Breast epithelium (tissue), 4 donors: ENCODE results near the gene SPP2. TPM values are rescaled to one million over a fixed set of nuclear protein-coding genes. Genes with fewer than 3 reads are reported as not detected.

Experiments
- DNase-seq, 2 donors: peaks; one replicate each; pipeline ENCODE4 v3.0.0-alpha.2; 2019; ENCODE audit warnings: low spot score in 2 of 2
- H3K27ac ChIP-seq, 2 donors: fragments of 200-600 bp; sonication (generic) in 1 of 2; one replicate each; pipeline ENCODE4 v1.5.1; 2016 to 2019; ENCODE audit warnings: mild to moderate bottlenecking in 1 of 2
- H3K27me3 ChIP-seq, 2 donors: fragments of 200-600 bp; sonication (generic) in 1 of 2; one replicate each; pipeline versions ENCODE4 v1.5.1 to v1.6.0; 2017 to 2019; ENCODE audit warnings: control low read depth in 1 of 2, mild to moderate bottlenecking in 1 of 2
- H3K36me3 ChIP-seq: fragments of 200-600 bp; one replicate; pipeline ENCODE4 v1.5.1; 2019
- H3K4me1 ChIP-seq, 2 donors: fragments of 200-600 bp; sonication (generic); one replicate each; pipeline ENCODE4 v1.5.1; 2016 to 2019; ENCODE audit warnings: control low read depth in 1 of 2
- H3K4me3 ChIP-seq, 3 donors: fragments of 200-600 bp; sonication (generic); 1 replicate in 2 of 3; 2 replicates in 1 of 3; pipeline ENCODE4 v1.5.1; 2016 to 2019; ENCODE audit warnings: mild to moderate bottlenecking in 3 of 3, moderate library complexity in 2 of 3
- H3K9me3 ChIP-seq, 2 donors: fragments of 200-600 bp; sonication (generic) in 1 of 2; one replicate each; pipeline ENCODE4 v1.5.1; 2016 to 2019; ENCODE audit warnings: control low read depth in 1 of 2
- CTCF ChIP-seq, 3 donors: fragments of 450-650 bp; IDR thresholded peaks; one replicate each; pipeline ENCODE4 v1.5.1; 2016 to 2017; ENCODE audit warnings: antibody characterized with exemption in 3 of 3, mild to moderate bottlenecking in 3 of 3, moderate library complexity in 3 of 3
- POLR2A ChIP-seq: fragments of 450-650 bp; IDR thresholded peaks from one replicate; pipeline ENCODE4 v1.6.1; 2016; ENCODE audit warnings: antibody characterized with exemption, mild to moderate bottlenecking, moderate library complexity
- POLR2AphosphoS5 ChIP-seq, 3 donors: sonication (generic); formaldehyde crosslinking; IDR thresholded peaks; one replicate each; pipeline ENCODE4 v1.6.1; 2017; ENCODE audit warnings: antibody characterized with exemption in 3 of 3
- intact Hi-C: fragments of 100-400 bp; cut with DNase I; formaldehyde crosslinking; loops from one replicate; pipeline ENCODE4 v1.15.1; 2023; ENCODE audit warnings: low total_unique reads
- total RNA-seq, 3 donors: library from RNA; depleted of rRNA; stranded (reverse); fragments of >200 nt; gene quantifications; one replicate each; pipeline ENCODE4 v1.1.0, GENCODE V29; 2016

SPP2 gene
- total RNA-seq, 3 donors from 2014 or later, result not detected

GRCh38 chr2:234027641-234028040 lies 22.9 kb upstream of the SPP2 start:
- Histone ChIP-seq H3K27ac (no peak overlapping the region), H3K27me3 (no peaks in the 10 kb centered on the region), H3K9me3 (no peaks in the 10 kb centered on the region), H3K36me3 (no peaks in the 10 kb centered on the region), H3K4me3 (no peak overlapping the region), H3K4me1 (no peaks in the 10 kb centered on the region)
- TF ChIP-seq POLR2A (no peak), POLR2AphosphoS5 (IDR thresholded peaks at IDR 0.05) (no peak), CTCF (IDR thresholded peaks at IDR 0.05) (no peak)
- DNase-seq, result no peak
- intact Hi-C loops, result no loop called here

GRCh38 chr2:234029150-234029733 lies 21.3 kb upstream of the SPP2 start:
- H3K4me3 ChIP-seq, result no peak overlapping the region
- H3K27ac ChIP-seq, result no peak overlapping the region
- intact Hi-C loops, result no loop called here
- H3K27me3 ChIP-seq, result no peaks in the 10 kb centered on the region
- H3K36me3 ChIP-seq, result no peaks in the 10 kb centered on the region
- DNase-seq, result no peak
- TF ChIP-seq CTCF (IDR thresholded peaks at IDR 0.05), result no peak
- no peak for TF ChIP-seq POLR2A
- no peak for TF ChIP-seq POLR2AphosphoS5 (IDR thresholded peaks at IDR 0.05)
- H3K4me1 ChIP-seq, result no peaks in the 10 kb centered on the region
- H3K9me3 ChIP-seq, result peaks cover 8 to 10% of the 10 kb centered on the region in 2 donors

- no peak for DNase-seq
- no peak overlapping the region for H3K27ac ChIP-seq
- no peaks in the 10 kb centered on the region for H3K36me3 ChIP-seq
- no peak for TF ChIP-seq POLR2AphosphoS5 (IDR thresholded peaks at IDR 0.05)
- TF ChIP-seq POLR2A, result no peak
- TF ChIP-seq CTCF (IDR thresholded peaks at IDR 0.05), result no peak
- no peaks in the 10 kb centered on the region for H3K27me3 ChIP-seq
- intact Hi-C loops, result no loop called here
- H3K9me3 ChIP-seq, result peaks cover 8 to 12% of the 10 kb centered on the region in 2 donors
- no peaks in the 10 kb centered on the region for H3K4me1 ChIP-seq
- H3K4me3 ChIP-seq, result no peak overlapping the region
These were observed 19.3 kb upstream of the SPP2 start for GRCh38 chr2:234031207-234031606.

GRCh38 chr2:234032279-234032856 lies 18.1 kb upstream of the SPP2 start:
- no peak for DNase-seq
- H3K36me3 ChIP-seq, result no peaks in the 10 kb centered on the region
- no peak overlapping the region for H3K4me3 ChIP-seq
- no peaks in the 10 kb centered on the region for H3K27me3 ChIP-seq
- peaks cover 8 to 21% of the 10 kb centered on the region in 2 donors for H3K9me3 ChIP-seq
- no peaks in the 10 kb centered on the region for H3K4me1 ChIP-seq
- intact Hi-C loops, result no loop called here
- H3K27ac ChIP-seq, result no peak overlapping the region
- no peak for TF ChIP-seq CTCF (IDR thresholded peaks at IDR 0.05)
- TF ChIP-seq POLR2AphosphoS5 (IDR thresholded peaks at IDR 0.05), result no peak
- TF ChIP-seq POLR2A, result no peak

GRCh38 chr2:234033174-234033573 lies 17.3 kb upstream of the SPP2 start:
- DNase-seq, result no peak
- H3K27me3 ChIP-seq, result no peaks in the 10 kb centered on the region
- no peaks in the 10 kb centered on the region for H3K4me1 ChIP-seq
- no peak overlapping the region for H3K27ac ChIP-seq
- no peak for TF ChIP-seq POLR2A
- no peak for TF ChIP-seq CTCF (IDR thresholded peaks at IDR 0.05)
- TF ChIP-seq POLR2AphosphoS5 (IDR thresholded peaks at IDR 0.05), result no peak
- intact Hi-C loops, result no loop called here
- H3K36me3 ChIP-seq, result no peaks in the 10 kb centered on the region
- no peak overlapping the region for H3K4me3 ChIP-seq
- peaks cover 8 to 21% of the 10 kb centered on the region in 2 donors for H3K9me3 ChIP-seq
